GM12878 (cell line): ENCODE data around the gene FABP1. TPM values are rescaled to one million over a fixed set of nuclear protein-coding genes. Genes with fewer than 3 reads are reported as not detected.

Source experiments
- ATAC-seq: fragments of 200-7000 bp; cut with Tn5 transposase; 3 replicates; pipeline ENCODE4 v1.9.1; 2020; ENCODE audit warnings: mild to moderate bottlenecking, moderate library complexity
- BruUV-seq: library from RNA; stranded (reverse); fragments of 400-500 nt; replicated peaks from 2 replicates; lab custom pipeline; 2021; lab: Mats Ljungman, UMichigan
- CTCF ChIA-PET: fragments of 300-600 bp; sonication (Branson Sonifier 250); formaldehyde crosslinking; extraction: SDS; loops from one replicate; lab custom pipeline; 2021; ENCODE audit warnings: inconsistent platforms; lab: Yijun Ruan, JAX
- POLR2A ChIA-PET: fragments of 350-600 bp; formaldehyde crosslinking; extraction: SDS; loops from one replicate; lab custom pipeline; 2021; ENCODE audit warnings: inconsistent platforms; lab: Charles Lee
- RAD21 ChIA-PET: fragments of 300-600 bp; sonication (Branson Sonifier 250); formaldehyde crosslinking; loops from one replicate; lab custom pipeline; 2023; ENCODE audit warnings: antibody characterized with exemption; ENCODE audit not compliant: unreplicated experiment; lab: Charles Lee
- SMC1A ChIA-PET: fragments of 300-600 bp; sonication (Branson Sonifier 250); formaldehyde crosslinking; loops from one replicate; lab custom pipeline; 2023; ENCODE audit not compliant: unreplicated experiment, uncharacterized antibody; lab: Charles Lee
- DNase-seq: peaks from one replicate; pipeline ENCODE4 v3.0.0-alpha.2; 2011; ENCODE audit warnings: low read depth, low spot score
- FAIRE-seq: peaks from 3 replicates; lab custom pipeline; 2011; peaks lifted over from hg19 to GRCh38; lab: Jason Lieb, UNC
- H2AFZ ChIP-seq: 2 replicates; pipeline ENCODE4 v1.6.0; 2011; ENCODE audit warnings: low read depth, low read length, control low read depth; ENCODE audit not compliant: control insufficient read depth
- H3K27ac ChIP-seq: 2 replicates; pipeline ENCODE4 v1.5.1; 2011; ENCODE audit warnings: control low read depth; ENCODE audit not compliant: control insufficient read depth, insufficient read depth
- H3K27me3 ChIP-seq, 2 experiments: replicated peaks in 1 of 2; 2 replicates each; pipeline versions ENCODE4 v1.6.0 to v1.6.1; 2011; ENCODE audit warnings: low read length in 1 of 2; ENCODE audit not compliant: control insufficient read depth in 2 of 2, insufficient read depth in 2 of 2
- H3K36me3 ChIP-seq, 2 experiments: 2 replicates each; pipeline ENCODE4 v1.5.1; 2011; ENCODE audit warnings: low read length in 1 of 2; ENCODE audit not compliant: control insufficient read depth in 2 of 2, insufficient read depth in 2 of 2
- H3K4me1 ChIP-seq: 2 replicates; pipeline ENCODE4 v1.6.1; 2011; ENCODE audit warnings: mild to moderate bottlenecking, low read length, moderate library complexity, mixed read lengths; ENCODE audit not compliant: control insufficient read depth, insufficient read depth
- H3K4me2 ChIP-seq: 2 replicates; pipeline ENCODE4 v1.6.0; 2011; ENCODE audit warnings: control low read depth; ENCODE audit not compliant: control insufficient read depth, insufficient read depth
- H3K4me3 ChIP-seq: fragments of 200-600 bp; sonication (generic); 2 replicates; pipeline ENCODE4 v1.5.1; 2016
- H3K79me2 ChIP-seq: 2 replicates; pipeline ENCODE4 v1.6.0; 2011; ENCODE audit warnings: low read length; ENCODE audit not compliant: control insufficient read depth, insufficient read depth
- H3K9ac ChIP-seq: 2 replicates; pipeline ENCODE4 v1.8.0; 2011; ENCODE audit warnings: low read length, control low read depth, mixed read lengths; ENCODE audit not compliant: control insufficient read depth, insufficient read depth
- H3K9me3 ChIP-seq: replicated peaks from 3 replicates; pipeline ENCODE4 v1.5.1; 2011; ENCODE audit warnings: mild to moderate bottlenecking, low read length; ENCODE audit not compliant: control insufficient read depth, insufficient read depth
- H4K20me1 ChIP-seq: 2 replicates; pipeline ENCODE4 v1.6.0; 2011; ENCODE audit not compliant: control insufficient read depth, insufficient read depth
- ATF3 ChIP-seq: IDR thresholded peaks from 2 replicates; pipeline ENCODE4 v1.6.1; 2011; ENCODE audit warnings: low read depth, mild to moderate bottlenecking, low read length, moderate library complexity, borderline replicate concordance; ENCODE audit errors: extremely low read depth
- CBX3 ChIP-seq: fragments of 200-600 bp; sonication (generic); IDR thresholded peaks from 2 replicates; pipeline ENCODE4 v1.6.1; 2016; ENCODE audit warnings: low read depth, borderline replicate concordance
- CHD4 ChIP-seq: fragments of 200-600 bp; sonication (generic); IDR thresholded peaks from 2 replicates; pipeline ENCODE4 v1.6.1; 2016; ENCODE audit warnings: mild to moderate bottlenecking
- DPF2 ChIP-seq: fragments of 450-650 bp; IDR thresholded peaks from 2 replicates; pipeline ENCODE4 v1.6.1; 2017; ENCODE audit warnings: mild to moderate bottlenecking
- E2F4 ChIP-seq: IDR thresholded peaks from 2 replicates; pipeline ENCODE4 v1.6.1; 2012; ENCODE audit warnings: low read depth, low read length, improper control_type of control experiment
- E2F8 ChIP-seq: fragments of 450-650 bp; IDR thresholded peaks from 2 replicates; pipeline ENCODE4 v1.6.1; 2018; ENCODE audit warnings: mild to moderate bottlenecking, low read depth, moderate library complexity; ENCODE audit not compliant: partially characterized antibody
- EGR1 ChIP-seq, 2 experiments: IDR thresholded peaks; 1 replicate in 1 of 2; 2 replicates in 1 of 2; pipeline ENCODE4 v1.6.1; 2011 to 2012; ENCODE audit warnings: low read depth in 2 of 2, low read length in 2 of 2, borderline replicate concordance in 1 of 2, mild to moderate bottlenecking in 1 of 2, moderate library complexity in 1 of 2
- ELK1 ChIP-seq: IDR thresholded peaks from 2 replicates; pipeline ENCODE4 v1.6.1; 2012; ENCODE audit warnings: low read depth, low read length, improper control_type of control experiment
- HDGF ChIP-seq: fragments of 450-650 bp; IDR thresholded peaks from 2 replicates; pipeline ENCODE4 v1.6.1; 2016; ENCODE audit warnings: antibody characterized with exemption
- JUND ChIP-seq: IDR thresholded peaks from 2 replicates; pipeline ENCODE4 v1.6.1; 2012; ENCODE audit warnings: low read depth, mild to moderate bottlenecking, low read length, improper control_type of control experiment, moderate library complexity
- MEF2B ChIP-seq: fragments of 450-650 bp; IDR thresholded peaks from 2 replicates; pipeline ENCODE4 v1.6.1; 2018; ENCODE audit warnings: mild to moderate bottlenecking, moderate library complexity; ENCODE audit not compliant: partially characterized antibody, poor library complexity, severe bottlenecking
- NFXL1 ChIP-seq: fragments of 450-650 bp; IDR thresholded peaks from 2 replicates; pipeline ENCODE4 v1.6.1; 2017; ENCODE audit warnings: antibody characterized with exemption, mild to moderate bottlenecking, borderline replicate concordance
- NR2F1 ChIP-seq: fragments of 450-650 bp; conservative IDR thresholded peaks from 2 replicates; pipeline ENCODE4 v1.6.1; 2017; ENCODE audit warnings: mild to moderate bottlenecking
- PAX8 ChIP-seq: fragments of 450-650 bp; IDR thresholded peaks from 2 replicates; pipeline ENCODE4 v1.6.1; 2017; ENCODE audit warnings: mild to moderate bottlenecking, moderate library complexity
- RBBP5 ChIP-seq: fragments of 200-600 bp; sonication (generic); conservative IDR thresholded peaks from 2 replicates; pipeline ENCODE4 v1.6.1; 2016
- RFX5 ChIP-seq: IDR thresholded peaks from 2 replicates; pipeline ENCODE4 v1.6.1; 2011; ENCODE audit warnings: low read depth, low read length, improper control_type of control experiment
- SIX5 ChIP-seq: IDR thresholded peaks from 2 replicates; pipeline ENCODE4 v1.6.1; 2011; ENCODE audit warnings: mild to moderate bottlenecking, low read depth, low read length, moderate library complexity; ENCODE audit not compliant: severe bottlenecking
- ZBED1 ChIP-seq: IDR thresholded peaks from 2 replicates; pipeline ENCODE4 v1.6.1; 2016; ENCODE audit warnings: borderline replicate concordance
- WGBS: methylation state at CpG from one replicate; pipeline ENCODE4 v1.1.6; 2016; ENCODE audit warnings: low lambda C conversion rate; ENCODE audit not compliant: insufficient replicate concordance, insufficient coverage; ENCODE audit errors: missing lambda C conversion rate; 5-methylcytosine and 5-hydroxymethylcytosine counted together
- in situ Hi-C: fragments of 300-500 bp; cut with MboI; formaldehyde crosslinking; loops from 9 replicates; pipeline ENCODE4 v1.14.3; 2018; ENCODE audit warnings: mixed read lengths
- intact Hi-C: fragments of 100-400 bp; cut with micrococcal nuclease; formaldehyde crosslinking; loops from one replicate; pipeline ENCODE4 v1.14.2; 2022; ENCODE audit not compliant: unreplicated experiment
- polyA plus RNA-seq, 11 experiments: library from polyadenylated mRNA; depleted of rRNA in 4 of 11; unstranded in 6 of 11; stranded (reverse) in 5 of 11; fragments of >200 nt; fragmentation: Nextera tagmentation in 4 of 11; fragmentation: Illumina TruSeq in 1 of 11; extraction: Ambion mirVana in 4 of 11; extraction: Trizol in 1 of 11; gene quantifications; 1 replicate in 1 of 11; 2 replicates in 10 of 11; pipeline versions ENCODE4 v1.2.1 to v1.2.3, GENCODE V29; 2011 to 2016; ENCODE audit warnings: inconsistent platforms in 2 of 11, missing spikeins in 2 of 11, low read depth in 1 of 11
- total RNA-seq, 4 experiments: library from RNA; depleted of rRNA in 3 of 4; stranded (reverse); fragments of >200 nt in 3 of 4; fragmentation: Illumina TruSeq in 1 of 4; extraction: Trizol in 1 of 4; gene quantifications; 2 replicates each; pipeline versions ENCODE4 v1.2.1 to v1.2.3, GENCODE V29; 2013 to 2021

The FABP1 gene
- total and polyA plus RNA-seq, 10 of the 15 experiments (the other 5 are each of a cell fraction or from before 2014, with no cell fraction given), result not detected

- Histone ChIP-seq H3K9me3 (no peaks in the 10 kb centered on the region), H3K9ac (no peak overlapping the region), H3K4me2 (no peak overlapping the region), H3K4me1 (no peaks in the 10 kb centered on the region), H3K36me3 (no peaks in the 10 kb centered on the region), H2AFZ (no peak overlapping the region), H3K27ac (no peak overlapping the region), H3K4me3 (no peak overlapping the region), H4K20me1 (no peaks in the 10 kb centered on the region), H3K27me3 (peaks cover 0 to 1% of the 10 kb centered on the region in 2 experiments; a peak in 2 of 4 replicates), H3K79me2 (no peaks in the 10 kb centered on the region)
- TF ChIP-seq E2F4, result no peak
- TF ChIP-seq ATF3, result no peak
- no peak for TF ChIP-seq ELK1
- TF ChIP-seq NFXL1, result no peak
- no peak for TF ChIP-seq HDGF
- no peak for TF ChIP-seq ZBED1
- TF ChIP-seq JUND, result no peak
- no peak for TF ChIP-seq NR2F1
- no peak for TF ChIP-seq SIX5
- no peak for TF ChIP-seq DPF2
- no peak for TF ChIP-seq EGR1 (IDR thresholded peaks at IDR 0.05; ENCODE audit: borderline replicate concordance in 1 of 2, low read depth in 2 of 2, low read length in 2 of 2)
- TF ChIP-seq PAX8, result no peak
- no peak for TF ChIP-seq RFX5
- TF ChIP-seq CHD4, result no peak
- no peak for TF ChIP-seq MEF2B
- no peak for TF ChIP-seq CBX3
- no peak for TF ChIP-seq RBBP5
- no peak for TF ChIP-seq E2F8
- SMC1A ChIA-PET, result interaction anchor here (0.6 kb wide), 1 partner anchor 52 kb away, joined by 3 read pairs; no protein-coding TSS in a partner anchor
- no TSS peak for BruUV-seq
- DNase-seq, result no peak
- intact Hi-C loops, result no loop called here
- no peak for FAIRE-seq
- POLR2A ChIA-PET, result no interaction called here
- in situ Hi-C loops, result loop anchor here (5.0 kb wide), 1 partner anchor 51 kb away; no protein-coding TSS in a partner anchor
- CTCF ChIA-PET, result no interaction called here
- WGBS, result 50% methylated on average over 2 of the region's 2 CpGs
- no peak for ATAC-seq
- RAD21 ChIA-PET, result no interaction called here
Observed at GRCh38 chr2:88113069-88113468, 14.8 kb downstream of the FABP1 start.
